Common myeloid progenitor, CD34-positive (primary cell): ENCODE measurements around the gene NRG4.
"Not testable (repeated sequence)": the region's sequence is repeated elsewhere in the genome, so short reads cannot be mapped to it uniquely, and the experiment has no call there.

Experiments
- CTCF ChIA-PET: fragments of 350-600 bp; sonication (Branson Sonifier 250); formaldehyde crosslinking; loops from one replicate; lab custom pipeline; 2021; ENCODE audit warnings: antibody characterized with exemption; lab: Charles Lee
- POLR2A ChIA-PET: fragments of 350-600 bp; sonication (Branson Sonifier 250); formaldehyde crosslinking; loops from one replicate; lab custom pipeline; 2021; ENCODE audit warnings: antibody characterized with exemption; lab: Charles Lee
- DNase-seq, 3 donors: peaks; one replicate each; pipeline versions ENCODE4 v3.0.0 to v3.0.0-alpha.2; 2013
- H3K27ac ChIP-seq, 2 experiments: 1 replicate in 1 of 2; 2 replicates in 1 of 2; pipeline ENCODE4 v1.7.0; 2013; ENCODE audit warnings: inconsistent platforms in 2 of 2, low read length in 2 of 2, mild to moderate bottlenecking in 2 of 2, low read depth in 1 of 2, moderate library complexity in 1 of 2; ENCODE audit not compliant: severe bottlenecking in 2 of 2, insufficient read depth in 1 of 2, poor library complexity in 1 of 2
- H3K27me3 ChIP-seq, 5 experiments: replicated peaks in 2 of 5; 1 replicate in 3 of 5; 2 replicates in 2 of 5; pipeline versions ENCODE4 v1.6.1 to v1.7.0; 2013; ENCODE audit warnings: low read length in 4 of 5, mild to moderate bottlenecking in 2 of 5, moderate library complexity in 2 of 5, inconsistent platforms in 1 of 5; ENCODE audit not compliant: insufficient read depth in 5 of 5, control insufficient read depth in 4 of 5
- H3K36me3 ChIP-seq, 4 experiments: 1 replicate in 2 of 4; 2 replicates in 2 of 4; pipeline versions ENCODE4 v1.6.1 to v1.7.0; 2013; ENCODE audit warnings: low read length in 3 of 4, control low read depth in 1 of 4, mild to moderate bottlenecking in 1 of 4; ENCODE audit not compliant: control insufficient read depth in 4 of 4, insufficient read depth in 4 of 4
- H3K4me1 ChIP-seq, 4 experiments: 1 replicate in 3 of 4; 2 replicates in 1 of 4; pipeline versions ENCODE4 v1.6.1 to v1.7.1; 2013; ENCODE audit warnings: low read length in 3 of 4, mild to moderate bottlenecking in 3 of 4, control low read depth in 1 of 4, inconsistent platforms in 1 of 4, moderate library complexity in 1 of 4; ENCODE audit not compliant: control insufficient read depth in 4 of 4, insufficient read depth in 4 of 4; ENCODE audit errors: control extremely low read depth in 1 of 4
- H3K4me3 ChIP-seq, 7 experiments: 1 replicate in 4 of 7; 2 replicates in 3 of 7; pipeline versions ENCODE4 v1.5.1 to v1.7.0; 2013; ENCODE audit warnings: mild to moderate bottlenecking in 7 of 7, low read length in 6 of 7, moderate library complexity in 6 of 7, inconsistent platforms in 2 of 7, low read depth in 2 of 7, control low read depth in 1 of 7; ENCODE audit not compliant: insufficient read depth in 4 of 7, control insufficient read depth in 1 of 7; ENCODE audit errors: extremely low read depth in 1 of 7
- H3K9me3 ChIP-seq, 5 experiments: 1 replicate in 4 of 5; 2 replicates in 1 of 5; pipeline versions ENCODE4 v1.6.1 to v1.7.1; 2013; ENCODE audit warnings: low read length in 4 of 5, mild to moderate bottlenecking in 2 of 5, inconsistent platforms in 1 of 5, low read depth in 1 of 5, moderate library complexity in 1 of 5; ENCODE audit not compliant: control insufficient read depth in 4 of 5, insufficient read depth in 2 of 5; ENCODE audit errors: control extremely low read depth in 1 of 5
- WGBS: methylation state at CpG from one replicate; pipeline ENCODE4 v1.1.5; 2013; ENCODE audit not compliant: insufficient coverage; 5-methylcytosine and 5-hydroxymethylcytosine counted together

NRG4 gene

GRCh38 chr15:76057332-76058000 is 45.2 kb upstream of the NRG4 start:
- Histone ChIP-seq H3K4me3 (peak overlapping the region in 4 of 7 experiments; percentile 38 to 74 (median 63)), H3K9me3 (no peaks in the 10 kb centered on the region), H3K27me3 (peaks cover 8 to 40% (median 25%) of the 10 kb centered on the region in 5 experiments), H3K27ac (no peak overlapping the region), H3K36me3 (no peaks in the 10 kb centered on the region), H3K4me1 (peaks cover 9 to 31% (median 25%) of the 10 kb centered on the region in 4 experiments)
- CTCF ChIA-PET: interaction anchor here (0.8 to 4.7 kb wide), 19 partner anchors 8 to 248 kb away, joined by 3 to 48 read pairs (median 4); no protein-coding TSS in a partner anchor
- whole genome bisulfite sequencing: no CpG with 5 or more reads among the region's 7 CpGs
- POLR2A ChIA-PET: interaction anchor here (0.7 kb wide), 1 partner anchor 9 kb away, joined by 3 read pairs; no protein-coding TSS in a partner anchor
- peak; percentile 69 to 76 (median 73) for DNase-seq

GRCh38 chr15:76056931-76057330 is 44.7 kb upstream of the NRG4 start:
- POLR2A ChIA-PET: interaction anchor here (0.6 to 0.7 kb wide), 2 partner anchors 9 to 603 kb away, joined by 3 read pairs; no protein-coding TSS in a partner anchor
- peak; percentile 56 to 90 (median 84) for DNase-seq

GRCh38 chr15:76054201-76054600 is 42.0 kb upstream of the NRG4 start:
- H3K9me3 ChIP-seq, H3K4me3 ChIP-seq, H3K27ac ChIP-seq, H3K36me3 ChIP-seq, DNase-seq: not testable (repeated sequence)
- ChIA-PET CTCF (interaction anchor here (1.3 kb wide), 1 partner anchor 86 kb away, joined by 3 read pairs; no protein-coding TSS in a partner anchor), POLR2A (interaction anchor here (0.6 kb wide), 1 partner anchor 22 kb away, joined by 3 read pairs; no protein-coding TSS in a partner anchor)
- peaks cover 5 to 14% (median 10%) of the 10 kb centered on the region in 5 experiments for H3K27me3 ChIP-seq
- WGBS: 100% methylated on average over 3 of the region's 10 CpGs
- H3K4me1 ChIP-seq: peaks cover 9 to 20% (median 16%) of the 10 kb centered on the region in 4 experiments

More at GRCh38 chr15:76056931-76057330, 44.7 kb upstream of the NRG4 start:
- WGBS: 4% methylated on average over 3 of the region's 3 CpGs
- Histone ChIP-seq H3K36me3 (no peaks in the 10 kb centered on the region), H3K9me3 (no peaks in the 10 kb centered on the region), H3K27ac (no peak overlapping the region), H3K4me3 (peak overlapping the region in 4 of 7 experiments; percentile 38 to 74 (median 63)), H3K27me3 (peaks cover 8 to 36% (median 25%) of the 10 kb centered on the region in 5 experiments), H3K4me1 (peaks cover 9 to 31% (median 25%) of the 10 kb centered on the region in 4 experiments)
- CTCF ChIA-PET: interaction anchor here (0.7 to 2.2 kb wide), 17 partner anchors 9 to 247 kb away, joined by 3 to 29 read pairs (median 3); no protein-coding TSS in a partner anchor

- H3K4me1 ChIP-seq: no peaks in the 10 kb centered on the region
- no peak overlapping the region for H3K4me3 ChIP-seq
- ChIA-PET POLR2A (no interaction called here), CTCF (interaction anchor here (1.2 kb wide), 1 partner anchor 101 kb away, joined by 3 read pairs; no protein-coding TSS in a partner anchor)
- DNase-seq: no peak
- peaks cover 0 to 27% (median 0%) of the 10 kb centered on the region in 5 experiments for H3K9me3 ChIP-seq
- H3K36me3 ChIP-seq: no peaks in the 10 kb centered on the region
- H3K27ac ChIP-seq: no peak overlapping the region
- 100% methylated on average over 1 of the region's 1 CpG for WGBS
- no peaks in the 10 kb centered on the region for H3K27me3 ChIP-seq
Measured at GRCh38 chr15:76038512-76038911, 26.3 kb upstream of the NRG4 start.

GRCh38 chr15:76035593-76035992 is 23.4 kb upstream of the NRG4 start:
- Histone ChIP-seq H3K4me1 (no peaks in the 10 kb centered on the region), H3K9me3 (peaks cover 0 to 10% (median 0%) of the 10 kb centered on the region in 5 experiments), H3K27me3 (no peaks in the 10 kb centered on the region), H3K27ac (no peak overlapping the region), H3K36me3 (no peaks in the 10 kb centered on the region), H3K4me3 (no peak overlapping the region)
- WGBS: 80% methylated on average over 3 of the region's 3 CpGs
- ChIA-PET POLR2A (no interaction called here), CTCF (interaction anchor here (1.7 kb wide), 1 partner anchor 17 kb away, joined by 4 read pairs; no protein-coding TSS in a partner anchor)
- no peak for DNase-seq

GRCh38 chr15:76034111-76034510 is 21.9 kb upstream of the NRG4 start:
- 86% methylated on average over 1 of the region's 2 CpGs for WGBS
- Histone ChIP-seq H3K4me1 (no peaks in the 10 kb centered on the region), H3K9me3 (peaks cover 0 to 6% (median 0%) of the 10 kb centered on the region in 5 experiments), H3K36me3 (no peaks in the 10 kb centered on the region), H3K27ac (no peak overlapping the region), H3K27me3 (no peaks in the 10 kb centered on the region), H3K4me3 (no peak overlapping the region)
- POLR2A ChIA-PET: interaction anchor here (0.6 kb wide), 1 partner anchor 1810 kb away, joined by 3 read pairs; no protein-coding TSS in a partner anchor
- DNase-seq: no peak
- CTCF ChIA-PET: interaction anchor here (1.2 kb wide), 1 partner anchor 23 kb away, joined by 3 read pairs; no protein-coding TSS in a partner anchor
